Measurements from ENCODE around the gene PAFAH1B1.

PAFAH1B1 gene

DNA sequence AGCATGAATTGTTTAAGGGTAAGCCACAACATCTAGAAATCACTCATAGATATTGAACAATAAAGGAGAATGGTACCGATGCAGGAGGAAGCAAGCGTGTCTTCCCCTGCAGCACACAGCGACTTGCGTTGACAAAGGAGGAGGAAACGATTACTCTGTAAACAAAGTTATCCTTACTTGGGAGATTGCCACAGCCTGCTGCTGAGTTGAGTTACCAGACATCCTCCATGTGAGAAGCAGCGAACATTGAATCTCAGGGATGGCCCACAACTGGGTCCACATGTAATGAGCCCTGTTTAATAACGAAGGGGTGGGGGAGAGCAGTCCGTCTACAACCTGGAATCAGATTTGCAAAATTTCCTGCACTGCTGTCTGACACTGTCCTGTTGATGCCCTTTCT lies 90.5 kb downstream of the PAFAH1B1 start:
- DNase-seq (ENCODE audit: low read depth), result no peak
- TF ChIP-seq, protein P1, sequence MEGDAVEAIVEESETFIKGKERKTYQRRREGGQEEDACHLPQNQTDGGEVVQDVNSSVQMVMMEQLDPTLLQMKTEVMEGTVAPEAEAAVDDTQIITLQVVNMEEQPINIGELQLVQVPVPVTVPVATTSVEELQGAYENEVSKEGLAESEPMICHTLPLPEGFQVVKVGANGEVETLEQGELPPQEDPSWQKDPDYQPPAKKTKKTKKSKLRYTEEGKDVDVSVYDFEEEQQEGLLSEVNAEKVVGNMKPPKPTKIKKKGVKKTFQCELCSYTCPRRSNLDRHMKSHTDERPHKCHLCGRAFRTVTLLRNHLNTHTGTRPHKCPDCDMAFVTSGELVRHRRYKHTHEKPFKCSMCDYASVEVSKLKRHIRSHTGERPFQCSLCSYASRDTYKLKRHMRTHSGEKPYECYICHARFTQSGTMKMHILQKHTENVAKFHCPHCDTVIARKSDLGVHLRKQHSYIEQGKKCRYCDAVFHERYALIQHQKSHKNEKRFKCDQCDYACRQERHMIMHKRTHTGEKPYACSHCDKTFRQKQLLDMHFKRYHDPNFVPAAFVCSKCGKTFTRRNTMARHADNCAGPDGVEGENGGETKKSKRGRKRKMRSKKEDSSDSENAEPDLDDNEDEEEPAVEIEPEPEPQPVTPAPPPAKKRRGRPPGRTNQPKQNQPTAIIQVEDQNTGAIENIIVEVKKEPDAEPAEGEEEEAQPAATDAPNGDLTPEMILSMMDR (IDR thresholded peaks at IDR 0.05; ENCODE audit: insufficient read depth, low read depth, low read length, missing control alignments), result no peak

DNA sequence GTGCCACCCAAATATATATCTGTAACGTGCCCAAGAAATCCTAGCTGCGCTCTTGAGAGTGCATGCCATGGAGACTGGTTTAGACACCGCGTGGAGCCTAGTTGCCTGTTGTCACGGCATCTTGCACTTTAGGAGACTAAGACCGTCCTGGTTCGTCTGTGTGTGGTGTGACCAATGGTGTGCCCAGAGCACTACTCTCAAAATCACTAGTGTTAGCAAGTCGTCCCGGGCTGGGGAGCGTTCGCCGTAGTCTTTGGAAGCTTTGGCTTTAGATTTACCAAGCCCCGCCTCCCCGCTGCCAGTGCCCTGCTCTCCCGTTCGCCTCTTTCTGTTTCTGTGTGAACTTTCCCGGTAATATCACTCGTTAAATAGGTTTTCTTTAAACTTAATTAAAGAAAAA lies 91.1 kb downstream of the PAFAH1B1 start:
- no peak overlapping the region for H3K4me3 ChIP-seq (ENCODE audit: low read depth, low read length)
- TF ChIP-seq, protein P1 (IDR thresholded peaks at IDR 0.05; ENCODE audit: insufficient read depth, low read depth, low read length, missing control alignments), result no peak
- no peak for DNase-seq (ENCODE audit: low read depth)

More for the DNA sequence above, 90.5 kb downstream of the PAFAH1B1 start:
- H3K4me3 ChIP-seq (ENCODE audit: low read depth, low read length), result no peak overlapping the region

DNA sequence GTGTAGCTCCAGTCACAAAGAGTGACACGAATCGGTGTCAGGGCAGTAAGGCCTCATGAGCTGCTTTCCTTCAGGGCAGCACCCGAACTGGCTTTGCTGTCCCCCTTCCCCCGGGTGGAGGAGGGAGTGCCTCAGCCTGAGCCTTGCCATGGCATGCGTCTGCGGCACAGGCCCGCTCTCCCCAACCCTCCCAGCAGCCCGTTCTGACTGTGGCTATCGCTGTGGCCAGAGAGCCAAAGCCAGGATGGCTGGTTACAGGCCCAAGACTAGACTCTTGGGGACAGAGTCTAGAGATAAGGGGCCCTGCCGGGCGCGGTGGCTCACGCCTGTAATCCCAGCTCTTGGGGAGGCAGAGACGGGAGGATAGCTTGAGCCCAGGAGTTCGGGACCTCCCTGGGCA lies 92.2 kb downstream of the PAFAH1B1 start:
- TF ChIP-seq, protein P1 (IDR thresholded peaks at IDR 0.05; ENCODE audit: insufficient read depth, low read depth, low read length, missing control alignments), result no peak
- no peak for DNase-seq (ENCODE audit: low read depth)
- no peak overlapping the region for H3K4me3 ChIP-seq (ENCODE audit: low read depth, low read length)

DNA sequence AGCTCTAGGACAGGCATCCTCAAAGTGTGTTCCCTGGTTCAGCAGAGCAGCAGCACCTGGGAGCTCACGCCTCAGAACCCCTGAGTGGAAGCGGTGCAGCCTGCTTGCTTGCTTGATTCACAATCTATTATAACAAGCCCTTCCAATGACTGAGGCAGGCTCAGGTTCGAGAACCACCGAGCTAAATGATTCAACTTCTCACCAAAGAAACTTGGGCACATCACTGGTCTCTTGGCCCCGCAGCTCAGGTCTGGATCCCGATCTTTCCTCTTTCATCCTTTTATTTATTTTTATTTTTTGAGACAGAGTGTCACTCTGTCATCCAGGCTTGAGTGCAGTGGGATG lies 93.6 kb downstream of the PAFAH1B1 start:
- no peak for DNase-seq (ENCODE audit: low read depth)
- TF ChIP-seq, protein P1 (IDR thresholded peaks at IDR 0.05; ENCODE audit: insufficient read depth, low read depth, low read length, missing control alignments), result no peak

DNA sequence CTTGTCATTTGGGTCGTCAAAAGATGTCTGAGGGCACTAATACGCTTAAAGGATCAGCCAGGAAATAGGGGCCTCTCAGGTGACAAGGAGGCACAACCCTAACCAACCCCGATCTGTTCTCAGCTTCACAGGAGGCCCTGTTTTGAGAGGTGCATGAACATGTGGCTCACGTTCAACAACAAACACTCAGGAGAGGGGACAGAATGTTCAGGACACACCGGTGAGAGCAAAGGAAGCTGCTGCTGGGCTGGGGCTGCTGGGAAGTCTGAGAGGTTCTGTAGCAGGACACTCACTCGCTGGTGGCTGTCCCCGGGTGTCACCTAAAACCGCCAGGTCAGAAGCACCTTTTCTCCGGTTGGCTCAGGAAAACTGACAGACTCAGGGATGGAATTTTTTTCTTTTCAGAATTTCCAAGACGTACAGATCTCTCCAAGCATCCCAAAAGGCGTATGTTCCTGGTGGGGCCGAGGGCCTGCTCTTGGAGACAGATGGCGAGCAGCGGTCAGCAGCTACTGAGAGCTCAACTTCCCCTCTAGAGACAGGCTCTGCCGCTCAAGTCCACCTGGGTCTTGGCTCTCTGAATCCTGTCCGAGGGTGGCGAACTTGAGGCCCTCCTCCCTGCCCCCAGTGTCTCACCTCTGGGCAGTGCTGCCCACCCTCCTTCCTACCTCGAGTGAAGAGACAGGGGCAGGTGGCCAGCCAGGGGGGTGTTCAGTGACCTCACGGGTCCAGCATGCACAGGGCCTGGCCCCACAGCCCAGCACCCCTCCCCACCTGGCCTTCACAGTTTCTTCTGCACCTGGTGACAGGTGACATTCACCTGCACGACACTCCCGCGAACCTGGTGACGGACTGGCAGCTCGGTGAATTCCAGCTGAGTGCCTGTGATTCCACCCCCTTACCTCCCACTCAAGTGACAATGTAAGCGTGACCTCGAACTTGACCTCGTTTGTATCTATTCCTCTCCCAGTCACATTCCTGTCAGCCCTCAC lies 95.2 kb downstream of the PAFAH1B1 start:
- TF ChIP-seq, protein P1 (IDR thresholded peaks at IDR 0.05; ENCODE audit: insufficient read depth, low read depth, low read length, missing control alignments), result no peak
- DNase-seq (ENCODE audit: low read depth), result no peak

More for the DNA sequence above, 93.6 kb downstream of the PAFAH1B1 start:
- no peak overlapping the region for H3K4me3 ChIP-seq (ENCODE audit: low read depth, low read length)

DNA sequence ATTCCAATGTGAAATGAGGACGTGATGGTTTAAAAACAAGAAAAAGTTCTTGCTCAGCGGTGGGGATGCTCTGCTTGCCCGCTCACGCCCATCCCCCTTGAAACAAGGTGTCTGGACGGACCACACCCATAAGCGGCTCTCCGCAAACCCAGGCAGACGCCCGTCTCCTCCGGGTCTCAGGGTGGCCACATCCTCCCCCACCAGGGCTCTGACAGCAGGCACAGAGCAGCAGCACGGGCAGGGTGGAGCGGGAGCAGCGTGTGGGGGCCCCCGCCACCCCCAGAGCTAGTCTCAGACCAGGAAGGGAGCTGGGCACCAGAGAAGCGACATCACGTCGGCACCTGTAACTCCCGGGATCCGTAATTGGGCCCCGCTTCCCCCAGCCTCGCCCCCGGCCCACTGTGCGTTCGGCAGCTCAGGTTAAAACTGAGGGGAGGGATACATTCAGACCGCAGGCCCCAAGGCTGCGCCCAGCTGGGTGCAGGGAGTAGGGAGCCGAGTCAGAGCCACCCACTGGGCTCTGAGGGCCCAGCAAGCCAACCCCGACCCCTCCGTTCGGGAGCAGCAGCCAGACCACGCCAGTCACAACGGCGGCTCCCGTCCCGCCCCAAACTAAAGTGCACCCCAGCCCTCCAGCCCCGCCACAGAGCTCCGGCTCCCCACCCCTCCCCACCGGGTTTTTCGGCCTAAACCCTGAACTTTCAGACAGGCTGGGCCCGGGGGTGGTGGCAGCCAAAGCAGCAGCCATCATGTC lies 96.1 kb downstream of the PAFAH1B1 start:
- no peak overlapping the region for H3K4me3 ChIP-seq (ENCODE audit: low read depth, low read length)
- no peak for DNase-seq (ENCODE audit: low read depth)
- TF ChIP-seq, protein P1 (IDR thresholded peaks at IDR 0.05; ENCODE audit: insufficient read depth, low read depth, low read length, missing control alignments), result no peak

More for the DNA sequence above, 95.2 kb downstream of the PAFAH1B1 start:
- H3K4me3 ChIP-seq (ENCODE audit: low read depth, low read length), result no peak overlapping the region

Measured in GM12865 (cell line).